ENCODE measurements around the gene CENATAC.

DNA sequence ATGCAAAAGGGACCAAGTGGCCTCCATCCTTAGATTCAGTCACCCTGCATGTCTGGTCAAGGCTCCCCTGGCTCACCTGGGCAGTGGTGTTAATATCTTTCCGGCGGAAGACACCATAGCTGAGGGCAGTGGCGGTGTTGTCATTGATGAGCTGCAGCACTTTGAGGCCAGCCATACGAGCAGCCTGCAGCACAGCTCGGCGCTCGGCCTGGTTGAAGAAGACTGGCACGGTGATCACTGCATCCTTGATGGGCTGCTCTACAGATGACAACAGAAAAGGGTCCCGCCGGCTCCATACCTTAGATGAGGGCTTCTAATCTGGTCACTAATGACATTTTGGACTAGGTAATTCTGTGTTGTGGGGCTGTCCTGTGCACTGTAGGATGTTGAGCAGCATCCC, 56.5 kb downstream of the CENATAC start:
- no peak for TF ChIP-seq EP300 (conservative IDR thresholded peaks at IDR 0.05; ENCODE audit: poor library complexity, severe bottlenecking)
- TF ChIP-seq, protein P1, sequence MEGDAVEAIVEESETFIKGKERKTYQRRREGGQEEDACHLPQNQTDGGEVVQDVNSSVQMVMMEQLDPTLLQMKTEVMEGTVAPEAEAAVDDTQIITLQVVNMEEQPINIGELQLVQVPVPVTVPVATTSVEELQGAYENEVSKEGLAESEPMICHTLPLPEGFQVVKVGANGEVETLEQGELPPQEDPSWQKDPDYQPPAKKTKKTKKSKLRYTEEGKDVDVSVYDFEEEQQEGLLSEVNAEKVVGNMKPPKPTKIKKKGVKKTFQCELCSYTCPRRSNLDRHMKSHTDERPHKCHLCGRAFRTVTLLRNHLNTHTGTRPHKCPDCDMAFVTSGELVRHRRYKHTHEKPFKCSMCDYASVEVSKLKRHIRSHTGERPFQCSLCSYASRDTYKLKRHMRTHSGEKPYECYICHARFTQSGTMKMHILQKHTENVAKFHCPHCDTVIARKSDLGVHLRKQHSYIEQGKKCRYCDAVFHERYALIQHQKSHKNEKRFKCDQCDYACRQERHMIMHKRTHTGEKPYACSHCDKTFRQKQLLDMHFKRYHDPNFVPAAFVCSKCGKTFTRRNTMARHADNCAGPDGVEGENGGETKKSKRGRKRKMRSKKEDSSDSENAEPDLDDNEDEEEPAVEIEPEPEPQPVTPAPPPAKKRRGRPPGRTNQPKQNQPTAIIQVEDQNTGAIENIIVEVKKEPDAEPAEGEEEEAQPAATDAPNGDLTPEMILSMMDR (IDR thresholded peaks at IDR 0.05; ENCODE audit: poor library complexity, severe bottlenecking), result no peak
- TF ChIP-seq EZH2 (IDR thresholded peaks at IDR 0.05; ENCODE audit: borderline replicate concordance, insufficient read depth, low read length, poor library complexity, severe bottlenecking), result no peak

Data from neural cell (in vitro differentiated cells).